Endodermal cell (in vitro differentiated cells): Measurements from ENCODE around the gene CNGA3. TPM values are rescaled to one million over a fixed set of nuclear protein-coding genes. Genes with fewer than 3 reads are reported as not detected.

Experiments
- DNase-seq: peaks from one replicate; pipeline ENCODE4 v3.0.0-alpha.2; 2017
- H3K27ac ChIP-seq: 2 replicates; pipeline ENCODE4 v1.5.1; 2013; ENCODE audit warnings: mild to moderate bottlenecking, low read depth, low read length, moderate library complexity
- H3K27me3 ChIP-seq: 2 replicates; pipeline ENCODE4 v1.6.1; 2013; ENCODE audit warnings: mild to moderate bottlenecking, low read length, moderate library complexity; ENCODE audit not compliant: insufficient read depth, control insufficient read depth, poor library complexity, severe bottlenecking
- H3K36me3 ChIP-seq: 2 replicates; pipeline ENCODE4 v1.7.0; 2013; ENCODE audit warnings: mild to moderate bottlenecking, low read length, moderate library complexity; ENCODE audit not compliant: control insufficient read depth, insufficient read depth
- H3K4me1 ChIP-seq: one replicate; pipeline ENCODE4 v1.7.0; 2013; ENCODE audit warnings: low read length; ENCODE audit not compliant: control insufficient read depth, insufficient read depth
- H3K4me3 ChIP-seq: 2 replicates; pipeline ENCODE4 v1.5.1; 2013; ENCODE audit warnings: mild to moderate bottlenecking, low read length, moderate library complexity
- H3K9ac ChIP-seq: 2 replicates; pipeline ENCODE4 v1.6.1; 2013; ENCODE audit warnings: mild to moderate bottlenecking, low read length, moderate library complexity; ENCODE audit not compliant: poor library complexity, severe bottlenecking; ENCODE audit errors: extremely low read depth
- H3K9me3 ChIP-seq: 2 replicates; pipeline ENCODE4 v1.6.1; 2013; ENCODE audit warnings: mild to moderate bottlenecking, low read length, moderate library complexity; ENCODE audit not compliant: control insufficient read depth
- H3K27ac Mint-ChIP-seq: 2 replicates; pipeline ENCODE4 v1.8.0; 2020; ENCODE audit warnings: mixed read lengths
- H3K27me3 Mint-ChIP-seq: 2 replicates; pipeline ENCODE4 v1.8.0; 2021; ENCODE audit warnings: mild to moderate bottlenecking, mixed read lengths; ENCODE audit not compliant: insufficient read depth
- H3K36me3 Mint-ChIP-seq: 2 replicates; pipeline ENCODE4 v1.8.0; 2020; ENCODE audit warnings: low read depth, mixed read lengths
- H3K4me1 Mint-ChIP-seq: 2 replicates; pipeline ENCODE4 v1.8.0; 2020; ENCODE audit warnings: mixed read lengths
- H3K4me3 Mint-ChIP-seq: 2 replicates; pipeline ENCODE4 v1.8.0; 2020; ENCODE audit warnings: mild to moderate bottlenecking, moderate library complexity, mixed read lengths
- H3K9me3 Mint-ChIP-seq: 2 replicates; pipeline ENCODE4 v1.8.0; 2020; ENCODE audit warnings: mild to moderate bottlenecking, mixed read lengths
- CTCF ChIP-seq: fragments of 200-600 bp; sonication (generic); conservative IDR thresholded peaks from 2 replicates; pipeline ENCODE4 v1.5.0; 2021; ENCODE audit warnings: antibody characterized with exemption, mild to moderate bottlenecking
- WGBS, 2 experiments: methylation state at CpG; one replicate each; pipeline versions ENCODE4 v1.1.5 to v1.1.7; 2013; ENCODE audit warnings: missing lambda C conversion rate in 2 of 2, mixed read lengths in 1 of 2; ENCODE audit not compliant: insufficient coverage in 1 of 2, insufficient read length in 1 of 2; 5-methylcytosine and 5-hydroxymethylcytosine counted together
- total RNA-seq, 2 donors: library from RNA; stranded (reverse); fragmentation: NEBNext Ultra II Directional in 1 of 2; extraction: Animal tissue kit (Norgen Biotek cat#: 25700) in 1 of 2; gene quantifications; 2 replicates in 1 of 2; 3 replicates in 1 of 2; pipeline ENCODE4 v1.2.1, GENCODE V29; 2021

Gene CNGA3
- total RNA-seq, 2 donors from 2014 or later = 0.33 TPM; not detected in 1

GRCh38 chr2:98404556-98405250 lies 58.4 kb downstream of the CNGA3 start:
- Histone ChIP-seq H3K9me3 (peaks cover 4% of the 10 kb centered on the region), H3K27me3 (no peaks in the 10 kb centered on the region), H3K4me3 (no peak overlapping the region), H3K9ac (no peak overlapping the region), H3K36me3 (no peaks in the 10 kb centered on the region), H3K4me1 (peaks cover 5% of the 10 kb centered on the region), H3K27ac (no peak overlapping the region)
- TF ChIP-seq CTCF = no peak
- Mint-ChIP-seq H3K4me1 (peaks cover 6% of the 10 kb centered on the region), H3K36me3 (no peaks in the 10 kb centered on the region), H3K9me3 (peaks cover 4% of the 10 kb centered on the region), H3K27ac (no peak overlapping the region), H3K27me3 (peaks cover 4% of the 10 kb centered on the region), H3K4me3 (no peak overlapping the region)
- 86 to 93% methylated on average over 2 of the region's 2 CpGs for WGBS, 2 experiments
- DNase-seq = no peak

- peaks cover 6% of the 10 kb centered on the region for H3K4me1 Mint-ChIP-seq
- H3K27ac ChIP-seq = no peak overlapping the region
- no peaks in the 10 kb centered on the region for H3K36me3 Mint-ChIP-seq
- 86% methylated on average over 2 of the region's 2 CpGs; no CpG with 5 or more reads in 1 of the 2 experiments for WGBS, 2 experiments
- no peaks in the 10 kb centered on the region for H3K27me3 ChIP-seq
- H3K4me1 ChIP-seq = peaks cover 5% of the 10 kb centered on the region
- no peak overlapping the region for H3K27ac Mint-ChIP-seq
- H3K9ac ChIP-seq = no peak overlapping the region
- H3K36me3 ChIP-seq = no peaks in the 10 kb centered on the region
- H3K4me3 Mint-ChIP-seq = no peak overlapping the region
- peaks cover 4% of the 10 kb centered on the region for H3K9me3 Mint-ChIP-seq
- no peak for TF ChIP-seq CTCF
- H3K27me3 Mint-ChIP-seq = peaks cover 4% of the 10 kb centered on the region
- no peak for DNase-seq
- no peak overlapping the region for H3K4me3 ChIP-seq
- peaks cover 4% of the 10 kb centered on the region for H3K9me3 ChIP-seq
These were observed 59.0 kb downstream of the CNGA3 start for GRCh38 chr2:98405301-98405700.

DNA sequence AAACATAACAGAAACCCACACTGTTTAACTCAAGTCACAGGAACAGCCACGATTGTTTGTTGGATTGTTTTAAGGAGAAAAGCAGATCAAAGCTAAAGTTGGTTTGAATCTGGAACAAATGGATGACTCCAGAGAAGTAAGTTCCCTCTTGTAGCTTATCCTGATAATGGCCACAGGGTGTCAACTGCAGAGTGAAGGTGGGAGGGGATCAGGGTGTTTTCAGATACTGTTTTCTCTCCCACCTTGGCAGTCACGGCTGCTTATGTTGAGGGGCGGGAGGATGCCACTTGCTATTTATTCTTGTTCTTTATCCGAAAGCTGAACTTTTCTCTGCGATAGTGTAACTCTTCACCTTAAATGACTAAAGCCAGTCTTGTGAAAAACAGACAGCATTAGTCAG lies 61.9 kb downstream of the CNGA3 start:
- no peak overlapping the region for H3K27ac ChIP-seq
- Mint-ChIP-seq H3K36me3 (peaks cover 5% of the 10 kb centered on the region), H3K4me3 (no peak overlapping the region), H3K27ac (no peak overlapping the region), H3K9me3 (peaks cover 10% of the 10 kb centered on the region), H3K27me3 (no peaks in the 10 kb centered on the region), H3K4me1 (peaks cover 6% of the 10 kb centered on the region)
- H3K9me3 ChIP-seq = peaks cover 4% of the 10 kb centered on the region
- no peak overlapping the region for H3K9ac ChIP-seq
- peak; percentile 32 for TF ChIP-seq CTCF
- H3K4me3 ChIP-seq = no peak overlapping the region
- DNase-seq = peak; percentile 54
- no peaks in the 10 kb centered on the region for H3K27me3 ChIP-seq
- WGBS, 2 experiments = 85 to 87% methylated on average over 4 to 5 of the region's 5 CpGs
- no peaks in the 10 kb centered on the region for H3K36me3 ChIP-seq
- no peaks in the 10 kb centered on the region for H3K4me1 ChIP-seq
